ENCODE data around the gene VAC14.

VAC14 gene

GRCh38 chr16:70681382-70682238, 119.3 kb downstream of the VAC14 start:
- no peak for DNase-seq (ENCODE audit: extremely low spot score)
- TF ChIP-seq CTBP1 (IDR thresholded peaks at IDR 0.05; ENCODE audit: borderline replicate concordance) (no peak), SP1 (IDR thresholded peaks at IDR 0.05) (no peak), HDGF (IDR thresholded peaks at IDR 0.05; ENCODE audit: borderline replicate concordance) (no peak), L3MBTL2 (conservative IDR thresholded peaks at IDR 0.05) (no peak), FOXM1 (IDR thresholded peaks at IDR 0.05; ENCODE audit: borderline replicate concordance) (no peak), ZNF384 (IDR thresholded peaks at IDR 0.05) (no peak), TARDBP (IDR thresholded peaks at IDR 0.05) (no peak), FOXK2 (IDR thresholded peaks at IDR 0.05) (no peak), SUZ12 (IDR thresholded peaks at IDR 0.05) (no peak), LEF1 (IDR thresholded peaks at IDR 0.05; ENCODE audit: borderline replicate concordance) (no peak), ARNT (IDR thresholded peaks at IDR 0.05) (no peak), NFRKB (IDR thresholded peaks at IDR 0.05) (no peak), BHLHE40 (IDR thresholded peaks at IDR 0.05; ENCODE audit: borderline replicate concordance) (no peak), ELF4 (IDR thresholded peaks at IDR 0.05) (no peak), PKNOX1 (IDR thresholded peaks at IDR 0.05) (no peak), FOXA1 (IDR thresholded peaks at IDR 0.05) (no peak)
- POLR2A ChIA-PET: no interaction called here
- CTCF ChIA-PET: no interaction called here

- POLR2A ChIA-PET: no interaction called here
- no peak for DNase-seq (ENCODE audit: extremely low spot score)
- no peak for TF ChIP-seq HDGF (IDR thresholded peaks at IDR 0.05; ENCODE audit: borderline replicate concordance)
- TF ChIP-seq FOXM1 (IDR thresholded peaks at IDR 0.05; ENCODE audit: borderline replicate concordance): no peak
- TF ChIP-seq LEF1 (IDR thresholded peaks at IDR 0.05; ENCODE audit: borderline replicate concordance): no peak
- no peak for TF ChIP-seq PKNOX1 (IDR thresholded peaks at IDR 0.05)
- TF ChIP-seq NFRKB (IDR thresholded peaks at IDR 0.05): no peak
- no peak for TF ChIP-seq BHLHE40 (IDR thresholded peaks at IDR 0.05; ENCODE audit: borderline replicate concordance)
- no peak for TF ChIP-seq TARDBP (IDR thresholded peaks at IDR 0.05)
- TF ChIP-seq ARNT (IDR thresholded peaks at IDR 0.05): no peak
- no peak for TF ChIP-seq FOXK2 (IDR thresholded peaks at IDR 0.05)
- no peak for TF ChIP-seq FOXA1 (IDR thresholded peaks at IDR 0.05)
- TF ChIP-seq SP1 (IDR thresholded peaks at IDR 0.05): no peak
- no peak for TF ChIP-seq ELF4 (IDR thresholded peaks at IDR 0.05)
- TF ChIP-seq ZNF384 (IDR thresholded peaks at IDR 0.05): no peak
- no peak for TF ChIP-seq CTBP1 (IDR thresholded peaks at IDR 0.05; ENCODE audit: borderline replicate concordance)
- no peak for TF ChIP-seq SUZ12 (IDR thresholded peaks at IDR 0.05)
- TF ChIP-seq L3MBTL2 (conservative IDR thresholded peaks at IDR 0.05): no peak
- CTCF ChIA-PET: interaction anchor here (1.3 kb wide), 1 partner anchor 91 kb away, joined by 3 read pairs; no protein-coding TSS in a partner anchor
Measured at GRCh38 chr16:70680495-70681381, 120.2 kb downstream of the VAC14 start.

GRCh38 chr16:70679671-70680494, 121.1 kb downstream of the VAC14 start:
- ChIA-PET POLR2A (no interaction called here), CTCF (interaction anchor here (1.3 kb wide), 1 partner anchor 92 kb away, joined by 3 read pairs; no protein-coding TSS in a partner anchor)
- peak; percentile 39 for DNase-seq (ENCODE audit: extremely low spot score)
- TF ChIP-seq SUZ12 (IDR thresholded peaks at IDR 0.05) (no peak), FOXM1 (IDR thresholded peaks at IDR 0.05; ENCODE audit: borderline replicate concordance) (no peak), CTBP1 (IDR thresholded peaks at IDR 0.05; ENCODE audit: borderline replicate concordance) (no peak), LEF1 (IDR thresholded peaks at IDR 0.05; ENCODE audit: borderline replicate concordance) (no peak), FOXK2 (IDR thresholded peaks at IDR 0.05) (no peak), ZNF384 (IDR thresholded peaks at IDR 0.05) (no peak)

GRCh38 chr16:70678898-70679670, 121.9 kb downstream of the VAC14 start:
- POLR2A ChIA-PET: interaction anchor here (0.7 kb wide), 1 partner anchor 10 kb away, joined by 3 read pairs; no protein-coding TSS in a partner anchor
- CTCF ChIA-PET: no interaction called here
- no peak for DNase-seq (ENCODE audit: extremely low spot score)
- TF ChIP-seq CTBP1 (IDR thresholded peaks at IDR 0.05; ENCODE audit: borderline replicate concordance) (no peak), FOXA1 (IDR thresholded peaks at IDR 0.05) (no peak), LEF1 (IDR thresholded peaks at IDR 0.05; ENCODE audit: borderline replicate concordance) (no peak), SP1 (IDR thresholded peaks at IDR 0.05) (no peak), ELF4 (IDR thresholded peaks at IDR 0.05) (no peak), TARDBP (IDR thresholded peaks at IDR 0.05) (no peak), HDGF (IDR thresholded peaks at IDR 0.05; ENCODE audit: borderline replicate concordance) (no peak), NFRKB (IDR thresholded peaks at IDR 0.05) (no peak), BHLHE40 (IDR thresholded peaks at IDR 0.05; ENCODE audit: borderline replicate concordance) (no peak), L3MBTL2 (conservative IDR thresholded peaks at IDR 0.05) (no peak), ARNT (IDR thresholded peaks at IDR 0.05) (no peak), SUZ12 (IDR thresholded peaks at IDR 0.05) (no peak), PKNOX1 (IDR thresholded peaks at IDR 0.05) (no peak), FOXK2 (IDR thresholded peaks at IDR 0.05) (no peak), FOXM1 (IDR thresholded peaks at IDR 0.05; ENCODE audit: borderline replicate concordance) (no peak), ZNF384 (IDR thresholded peaks at IDR 0.05) (no peak)
